ENCODE measurements around the gene ARL6IP4.
"Not testable (repeated sequence)": the region's sequence is repeated elsewhere in the genome, so short reads cannot be mapped to it uniquely, and the experiment has no call there.

ARL6IP4 gene

DNA sequence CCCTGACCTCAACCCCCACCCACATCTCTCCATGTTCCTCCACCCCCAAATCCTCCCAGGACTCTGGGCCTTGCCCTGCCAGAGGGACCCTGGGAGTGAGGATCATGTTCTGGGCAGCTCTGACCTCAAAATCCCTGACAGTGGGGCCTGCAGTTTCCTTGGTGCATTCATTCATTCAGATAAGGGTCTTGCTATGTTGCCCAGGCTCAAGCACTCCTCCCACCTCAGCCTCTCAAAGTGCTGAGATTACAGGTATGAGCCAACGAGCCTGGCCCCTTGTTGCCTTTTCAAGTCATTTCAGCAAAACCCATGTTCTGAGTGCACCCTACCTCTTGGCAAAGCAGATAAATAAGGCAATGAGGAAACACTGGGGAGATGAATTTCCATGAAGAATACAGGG, 29.6 kb downstream of the ARL6IP4 start:
- TF ChIP-seq, protein P1, sequence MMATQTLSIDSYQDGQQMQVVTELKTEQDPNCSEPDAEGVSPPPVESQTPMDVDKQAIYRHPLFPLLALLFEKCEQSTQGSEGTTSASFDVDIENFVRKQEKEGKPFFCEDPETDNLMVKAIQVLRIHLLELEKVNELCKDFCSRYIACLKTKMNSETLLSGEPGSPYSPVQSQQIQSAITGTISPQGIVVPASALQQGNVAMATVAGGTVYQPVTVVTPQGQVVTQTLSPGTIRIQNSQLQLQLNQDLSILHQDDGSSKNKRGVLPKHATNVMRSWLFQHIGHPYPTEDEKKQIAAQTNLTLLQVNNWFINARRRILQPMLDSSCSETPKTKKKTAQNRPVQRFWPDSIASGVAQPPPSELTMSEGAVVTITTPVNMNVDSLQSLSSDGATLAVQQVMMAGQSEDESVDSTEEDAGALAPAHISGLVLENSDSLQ (IDR thresholded peaks at IDR 0.05): no peak
- TF ChIP-seq SUZ12 (IDR thresholded peaks at IDR 0.05) (no peak), LEF1 (IDR thresholded peaks at IDR 0.05; ENCODE audit: borderline replicate concordance) (no peak), CTBP1 (IDR thresholded peaks at IDR 0.05; ENCODE audit: borderline replicate concordance) (no peak), FOXA1 (IDR thresholded peaks at IDR 0.05) (no peak), ELF4 (IDR thresholded peaks at IDR 0.05) (no peak)
- ChIA-PET CTCF (no interaction called here), POLR2A (interaction anchor here (0.8 kb wide), 1 partner anchor 22 kb away, joined by 3 read pairs; no protein-coding TSS in a partner anchor)
- no peak for DNase-seq (ENCODE audit: extremely low spot score)

DNA sequence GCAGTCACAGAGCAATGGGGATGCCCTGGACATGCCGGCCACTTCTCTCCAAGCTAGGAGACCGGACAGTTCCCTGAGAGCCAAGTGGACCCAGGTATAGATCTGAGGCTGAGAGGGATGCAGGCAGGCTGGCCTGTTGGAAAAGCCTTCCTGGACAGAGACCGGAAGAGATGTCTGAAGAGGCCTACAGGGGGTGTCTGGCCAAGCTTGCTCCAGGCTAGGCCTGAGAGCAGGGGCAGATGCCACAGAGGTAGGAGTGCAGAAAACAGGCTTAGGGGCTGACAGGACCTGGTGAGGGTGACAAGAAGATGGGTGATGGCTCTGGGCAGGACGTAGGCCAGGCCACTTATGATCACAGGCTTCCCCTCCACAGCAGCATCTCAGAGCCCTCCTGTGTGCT, 30.2 kb downstream of the ARL6IP4 start:
- no peak for DNase-seq (ENCODE audit: extremely low spot score)
- POLR2A ChIA-PET: no interaction called here
- TF ChIP-seq ARNT (IDR thresholded peaks at IDR 0.05) (no peak), BHLHE40 (IDR thresholded peaks at IDR 0.05; ENCODE audit: borderline replicate concordance) (no peak)
- CTCF ChIA-PET: no interaction called here

DNA sequence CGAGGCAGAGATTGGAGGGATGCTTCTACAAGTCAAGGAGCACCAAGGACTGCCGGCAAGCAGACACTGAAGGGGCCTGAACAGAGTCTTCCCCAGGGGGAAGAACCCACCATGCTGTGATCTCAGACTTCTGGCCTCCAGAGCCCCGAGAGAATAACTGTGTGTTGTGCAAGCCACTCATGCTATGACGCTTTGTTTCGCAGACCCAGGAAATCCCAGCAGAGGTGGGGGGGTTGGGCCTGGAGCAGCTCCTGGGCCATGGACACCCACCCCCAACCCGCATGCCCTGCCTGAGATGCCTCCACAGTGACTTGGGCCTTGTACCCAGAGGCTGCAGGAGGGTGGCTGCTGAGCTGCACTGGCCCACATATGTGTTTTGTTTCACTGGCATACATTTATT, 31.2 kb downstream of the ARL6IP4 start:
- TF ChIP-seq ELF4 (IDR thresholded peaks at IDR 0.05) (no peak), ARNT (IDR thresholded peaks at IDR 0.05) (no peak), CTBP1 (IDR thresholded peaks at IDR 0.05; ENCODE audit: borderline replicate concordance) (no peak), NFRKB (IDR thresholded peaks at IDR 0.05) (no peak), L3MBTL2 (conservative IDR thresholded peaks at IDR 0.05) (no peak), SUZ12 (IDR thresholded peaks at IDR 0.05) (no peak), ZNF384 (IDR thresholded peaks at IDR 0.05) (no peak), FOXA1 (IDR thresholded peaks at IDR 0.05) (no peak), FOXK2 (IDR thresholded peaks at IDR 0.05) (no peak), HDGF (IDR thresholded peaks at IDR 0.05; ENCODE audit: borderline replicate concordance) (no peak), TARDBP (IDR thresholded peaks at IDR 0.05) (no peak), FOXM1 (IDR thresholded peaks at IDR 0.05; ENCODE audit: borderline replicate concordance) (no peak), SP1 (IDR thresholded peaks at IDR 0.05) (no peak), BHLHE40 (IDR thresholded peaks at IDR 0.05; ENCODE audit: borderline replicate concordance) (no peak), LEF1 (IDR thresholded peaks at IDR 0.05; ENCODE audit: borderline replicate concordance) (no peak)
- TF ChIP-seq, protein P1 (IDR thresholded peaks at IDR 0.05): no peak
- ChIA-PET POLR2A (no interaction called here), CTCF (no interaction called here)
- no peak for DNase-seq (ENCODE audit: extremely low spot score)

DNA sequence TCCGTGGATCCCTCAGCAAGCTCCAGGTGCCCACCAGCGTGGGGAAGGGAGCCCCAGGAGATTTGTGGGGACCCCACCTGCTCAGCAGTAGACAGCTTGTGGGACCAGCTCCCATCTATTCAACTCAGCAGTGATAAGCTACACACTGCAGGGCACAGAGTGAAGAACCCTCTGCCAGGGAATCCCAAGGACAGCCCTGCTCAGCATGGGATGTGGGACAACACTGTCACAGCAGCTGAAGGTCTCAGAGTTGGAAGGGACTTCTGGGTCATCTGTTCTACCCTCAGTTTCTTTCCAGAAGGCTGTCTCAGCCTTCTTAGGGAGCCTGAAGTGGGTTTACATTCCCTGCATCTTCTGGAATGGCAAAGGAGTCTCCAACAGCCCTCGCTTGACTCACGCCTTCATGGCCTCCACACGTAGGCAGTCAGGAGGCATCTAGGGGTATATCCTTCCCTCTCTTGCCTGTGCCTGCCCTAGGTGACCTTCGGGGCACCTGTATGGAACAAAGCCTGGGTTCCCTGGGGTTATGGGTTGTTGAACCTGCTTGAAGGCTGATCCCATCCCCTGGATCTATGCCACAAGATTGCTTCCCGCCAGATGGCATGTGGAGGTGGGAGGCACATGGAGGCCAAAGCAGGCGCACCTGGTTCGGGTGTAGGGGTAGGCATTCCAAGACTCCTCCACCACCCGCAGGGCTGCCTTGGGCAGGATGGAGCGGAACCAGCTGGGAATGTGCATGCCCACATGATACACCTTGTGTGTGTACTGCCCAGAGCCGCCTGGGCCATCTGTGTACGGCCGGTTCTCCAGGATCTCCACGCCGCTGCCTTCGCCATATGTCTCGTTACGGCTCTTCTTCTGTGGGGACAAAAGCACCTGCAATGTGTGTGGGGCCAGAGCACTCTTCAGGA, 33.0 kb downstream of the ARL6IP4 start:
- no peak for DNase-seq (ENCODE audit: extremely low spot score)
- TF ChIP-seq ELF4 (IDR thresholded peaks at IDR 0.05) (no peak), ARNT (IDR thresholded peaks at IDR 0.05) (no peak), TARDBP (IDR thresholded peaks at IDR 0.05) (no peak)
- CTCF ChIA-PET: no interaction called here
- POLR2A ChIA-PET: no interaction called here

DNA sequence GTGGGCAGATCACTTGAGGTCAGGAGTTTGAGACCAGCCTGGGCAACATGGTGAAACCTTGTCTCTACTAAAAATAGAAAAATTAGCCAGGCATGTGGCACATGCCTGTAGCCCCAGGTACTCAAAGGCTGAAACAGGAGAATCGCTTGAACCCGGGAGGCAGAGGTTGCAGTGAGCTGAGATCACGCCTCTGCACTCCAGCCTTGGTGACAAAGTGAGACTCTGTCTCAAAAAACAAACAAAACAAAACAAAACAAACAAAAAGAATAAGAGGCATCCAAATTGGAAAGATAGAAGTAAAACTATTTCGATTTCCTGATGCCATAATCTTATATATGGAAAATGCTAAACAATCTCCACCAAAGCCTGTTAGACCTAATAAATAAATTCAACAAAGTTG, 34.0 kb downstream of the ARL6IP4 start:
- CTCF ChIA-PET: not testable (repeated sequence)

DNA sequence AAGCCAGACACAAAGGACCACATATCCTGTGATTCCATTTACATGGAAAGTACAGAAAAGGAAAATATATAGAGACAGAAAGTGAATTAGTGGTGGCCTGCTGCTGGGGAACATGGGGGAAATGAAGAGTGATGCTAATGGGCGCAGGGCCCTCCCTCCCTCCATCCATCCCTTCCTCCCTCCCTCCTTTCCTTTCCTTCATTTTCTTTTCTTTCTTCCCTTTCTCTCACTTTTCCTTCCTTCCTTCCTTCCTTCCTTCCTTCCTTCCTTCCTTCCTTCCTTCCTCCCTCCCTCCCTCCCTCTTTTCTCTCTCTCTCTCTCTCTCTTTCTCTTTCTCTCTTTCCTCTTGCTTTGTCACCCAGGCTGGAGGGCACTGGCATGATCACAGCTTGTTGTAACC, 37.3 kb downstream of the ARL6IP4 start:
- ChIA-PET POLR2A (no interaction called here), CTCF (no interaction called here)
- no peak for DNase-seq (ENCODE audit: extremely low spot score)
- TF ChIP-seq FOXA1 (IDR thresholded peaks at IDR 0.05): no peak
- no peak for TF ChIP-seq ELF4 (IDR thresholded peaks at IDR 0.05)
- TF ChIP-seq SUZ12 (IDR thresholded peaks at IDR 0.05): no peak
- TF ChIP-seq NFRKB (IDR thresholded peaks at IDR 0.05): no peak

More for the DNA sequence above, 34.0 kb downstream of the ARL6IP4 start:
- POLR2A ChIA-PET; DNase-seq (ENCODE audit: extremely low spot score): not testable (repeated sequence)

DNA sequence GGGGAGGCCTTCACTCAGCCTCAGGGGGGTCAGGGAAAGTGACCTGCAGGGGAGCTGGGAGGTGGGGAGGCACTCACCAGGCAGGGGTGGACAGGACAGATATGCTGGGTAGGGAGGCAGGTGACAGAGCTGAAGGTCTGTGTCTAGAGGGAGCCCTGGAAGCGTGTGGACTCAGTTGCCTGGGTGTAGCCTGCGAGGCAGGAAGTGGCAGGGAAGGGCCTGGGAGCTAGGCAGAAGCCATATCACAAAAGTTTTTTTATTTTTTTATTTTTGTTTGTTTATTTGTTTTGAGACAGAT, 39.3 kb downstream of the ARL6IP4 start:
- ChIA-PET CTCF (no interaction called here), POLR2A (no interaction called here)
- TF ChIP-seq, protein P1 (IDR thresholded peaks at IDR 0.05): no peak
- TF ChIP-seq CTBP1 (IDR thresholded peaks at IDR 0.05; ENCODE audit: borderline replicate concordance) (no peak), BHLHE40 (IDR thresholded peaks at IDR 0.05; ENCODE audit: borderline replicate concordance) (no peak), SUZ12 (IDR thresholded peaks at IDR 0.05) (no peak), TARDBP (IDR thresholded peaks at IDR 0.05) (no peak), L3MBTL2 (conservative IDR thresholded peaks at IDR 0.05) (no peak), LEF1 (IDR thresholded peaks at IDR 0.05; ENCODE audit: borderline replicate concordance) (no peak), ZNF384 (IDR thresholded peaks at IDR 0.05) (no peak), NFRKB (IDR thresholded peaks at IDR 0.05) (no peak), FOXM1 (IDR thresholded peaks at IDR 0.05; ENCODE audit: borderline replicate concordance) (no peak), ARNT (IDR thresholded peaks at IDR 0.05) (no peak), HDGF (IDR thresholded peaks at IDR 0.05; ENCODE audit: borderline replicate concordance) (no peak)
- no peak for DNase-seq (ENCODE audit: extremely low spot score)
